Measurements from ENCODE around the gene MPRIP.
A peak's percentile ranks its signal among the peaks of the same experiment; 100 is the strongest.

Gene MPRIP

GRCh38 chr17:17173921-17174320 lies 131.7 kb downstream of the MPRIP start:
- DNase-seq (ENCODE audit: extremely low spot score): no peak
- TF ChIP-seq CTCF (IDR thresholded peaks at IDR 0.05; ENCODE audit: control extremely low read depth, extremely low read depth, low read depth, missing control alignments): no peak
- POLR2A ChIA-PET: no interaction called here
- CTCF ChIA-PET: no interaction called here

DNA sequence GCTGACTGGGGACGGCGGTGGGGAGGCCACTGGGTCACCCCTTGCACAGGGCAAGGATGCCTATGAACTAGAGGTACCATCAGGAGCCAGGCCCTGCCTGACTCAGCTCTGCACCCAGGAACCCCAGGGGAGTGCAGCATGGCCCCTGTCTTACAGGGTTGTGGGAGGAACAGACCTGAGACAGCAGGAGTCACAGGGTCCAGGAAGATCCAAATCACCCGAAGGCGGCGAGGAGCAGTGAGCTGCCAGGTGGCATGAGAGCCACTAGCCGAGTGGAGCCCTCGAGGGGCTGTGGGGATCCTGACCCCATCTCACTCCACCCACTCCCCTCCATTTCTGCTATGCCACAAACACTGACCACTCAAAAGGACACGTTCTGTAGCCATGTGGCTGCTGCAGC lies 133.1 kb downstream of the MPRIP start:
- no peak for TF ChIP-seq CTCF (IDR thresholded peaks at IDR 0.05; ENCODE audit: control extremely low read depth, extremely low read depth, low read depth, missing control alignments)
- POLR2A ChIA-PET: no interaction called here
- no peak for DNase-seq (ENCODE audit: extremely low spot score)
- CTCF ChIA-PET: interaction anchor here (1.4 kb wide), 1 partner anchor 26 kb away, joined by 3 read pairs; no protein-coding TSS in a partner anchor

DNA sequence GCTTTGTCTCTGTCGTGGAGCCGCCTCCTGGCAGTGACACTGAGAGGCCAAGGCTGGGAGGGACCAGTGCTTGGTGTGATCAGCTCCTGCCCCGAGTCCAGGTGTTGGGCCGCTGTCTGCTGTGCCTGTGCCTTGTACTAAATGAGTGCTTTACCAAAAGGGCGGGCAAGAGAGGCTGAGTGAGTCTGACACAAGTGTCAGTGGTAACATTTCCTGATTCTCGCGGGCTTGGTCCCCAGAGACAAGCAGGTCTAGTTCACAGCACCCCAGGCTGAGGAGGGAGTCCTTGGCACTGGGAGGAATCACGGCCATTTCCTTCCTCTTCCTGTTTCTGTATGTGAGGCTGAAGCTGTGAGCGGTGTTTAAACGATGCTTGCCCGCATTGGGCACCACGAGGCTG lies 133.7 kb downstream of the MPRIP start:
- CTCF ChIA-PET: interaction anchor here (1.4 kb wide), 1 partner anchor 25 kb away, joined by 3 read pairs; no protein-coding TSS in a partner anchor
- TF ChIP-seq CTCF (IDR thresholded peaks at IDR 0.05; ENCODE audit: control extremely low read depth, extremely low read depth, low read depth, missing control alignments): no peak
- POLR2A ChIA-PET: no interaction called here

GRCh38 chr17:17176341-17176740 lies 134.1 kb downstream of the MPRIP start:
- POLR2A ChIA-PET: no interaction called here
- CTCF ChIA-PET: interaction anchor here (1.4 kb wide), 1 partner anchor 25 kb away, joined by 3 read pairs; no protein-coding TSS in a partner anchor
- DNase-seq (ENCODE audit: extremely low spot score): no peak
- TF ChIP-seq CTCF (IDR thresholded peaks at IDR 0.05; ENCODE audit: control extremely low read depth, extremely low read depth, low read depth, missing control alignments): no peak

More for the DNA sequence above, 133.7 kb downstream of the MPRIP start:
- no peak for DNase-seq (ENCODE audit: extremely low spot score)

DNA sequence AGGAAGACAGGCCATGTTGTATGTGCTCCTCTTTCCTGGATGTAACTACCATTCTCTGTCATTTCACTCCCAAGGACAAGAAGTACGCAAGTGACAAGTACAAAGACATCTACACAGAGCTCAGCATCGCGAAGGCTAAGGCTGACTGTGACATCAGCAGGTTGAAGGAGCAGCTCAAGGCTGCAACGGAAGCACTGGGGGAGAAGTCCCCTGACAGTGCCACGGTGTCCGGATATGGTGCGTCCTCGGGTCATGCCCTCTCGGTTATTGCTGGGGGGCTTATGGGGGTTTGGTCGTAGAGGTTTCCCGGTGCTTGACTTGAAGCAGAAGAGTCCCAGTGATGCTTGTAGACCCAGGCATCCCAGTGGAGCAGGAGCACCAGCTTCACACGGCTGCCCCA lies 134.9 kb downstream of the MPRIP start:
- no peak for DNase-seq (ENCODE audit: extremely low spot score)
- ChIA-PET POLR2A (interaction anchor here (0.6 kb wide), 1 partner anchor 190 kb away, joined by 3 read pairs; no protein-coding TSS in a partner anchor), CTCF (interaction anchor here (1.4 kb wide), 1 partner anchor 24 kb away, joined by 4 read pairs; no protein-coding TSS in a partner anchor)
- no peak for TF ChIP-seq CTCF (IDR thresholded peaks at IDR 0.05; ENCODE audit: control extremely low read depth, extremely low read depth, low read depth, missing control alignments)

GRCh38 chr17:17179371-17179827 lies 137.1 kb downstream of the MPRIP start:
- POLR2A ChIA-PET: interaction anchor here (0.7 kb wide), 1 partner anchor 12 kb away, joined by 3 read pairs; no protein-coding TSS in a partner anchor
- no peak for TF ChIP-seq CTCF (IDR thresholded peaks at IDR 0.05; ENCODE audit: control extremely low read depth, extremely low read depth, low read depth, missing control alignments)
- peak; percentile 77 for DNase-seq (ENCODE audit: extremely low spot score)
- CTCF ChIA-PET: no interaction called here
